ENCODE measurements around the gene TC2N. TPM values are rescaled to one million over a fixed set of nuclear protein-coding genes. Genes with fewer than 3 reads are reported as not detected.

Gene TC2N
- total RNA-seq, 2 donors from 2014 or later, result 37.2 to 75.8 TPM

GRCh38 chr14:91751719-91752118, 115.6 kb downstream of the TC2N start:
- Histone ChIP-seq H3K27ac (no peak overlapping the region), H3K27me3 (replicated peaks; ENCODE audit: insufficient read depth) (no peaks in the 10 kb centered on the region), H3K9me3 (no peaks in the 10 kb centered on the region), H3K36me3 (no peaks in the 10 kb centered on the region), H3K4me1 (replicated peaks) (no peaks in the 10 kb centered on the region), H3K4me3 (no peak overlapping the region)
- DNase-seq (ENCODE audit: low spot score), result no peak
- TF ChIP-seq CTCF (IDR thresholded peaks at IDR 0.05) (no peak), POLR2AphosphoS5 (IDR thresholded peaks at IDR 0.05) (no peak), POLR2A (IDR thresholded peaks at IDR 0.05) (no peak)
- intact Hi-C loops (cut with DNase I), result no loop called here
- 97% methylated on average over 2 of the region's 2 CpGs for WGBS

GRCh38 chr14:91750634-91751198, 116.6 kb downstream of the TC2N start:
- DNase-seq (ENCODE audit: low spot score), result no peak
- TF ChIP-seq CTCF (IDR thresholded peaks at IDR 0.05) (no peak), POLR2AphosphoS5 (IDR thresholded peaks at IDR 0.05) (no peak), POLR2A (IDR thresholded peaks at IDR 0.05) (no peak)
- no peak overlapping the region for H3K27ac ChIP-seq
- 88% methylated on average over 3 of the region's 3 CpGs for WGBS
- H3K36me3 ChIP-seq, result no peaks in the 10 kb centered on the region
- intact Hi-C loops (cut with DNase I), result no loop called here
- H3K4me1 ChIP-seq (replicated peaks), result no peaks in the 10 kb centered on the region
- no peak overlapping the region for H3K4me3 ChIP-seq
- H3K27me3 ChIP-seq (replicated peaks; ENCODE audit: insufficient read depth), result no peaks in the 10 kb centered on the region
- no peaks in the 10 kb centered on the region for H3K9me3 ChIP-seq

- 33% methylated on average over 2 of the region's 2 CpGs for WGBS
- intact Hi-C loops (cut with DNase I), result no loop called here
Measured at GRCh38 chr14:91749868-91750267, 117.5 kb downstream of the TC2N start.

GRCh38 chr14:91748049-91748448, 119.3 kb downstream of the TC2N start:
- Histone ChIP-seq H3K27me3 (replicated peaks; ENCODE audit: insufficient read depth) (no peaks in the 10 kb centered on the region), H3K27ac (no peak overlapping the region), H3K36me3 (no peaks in the 10 kb centered on the region), H3K9me3 (no peaks in the 10 kb centered on the region), H3K4me3 (no peak overlapping the region), H3K4me1 (replicated peaks) (no peaks in the 10 kb centered on the region)
- no peak for DNase-seq (ENCODE audit: low spot score)
- TF ChIP-seq CTCF (IDR thresholded peaks at IDR 0.05), result no peak
- no peak for TF ChIP-seq POLR2A (IDR thresholded peaks at IDR 0.05)
- TF ChIP-seq POLR2AphosphoS5 (IDR thresholded peaks at IDR 0.05), result no peak
- 96% methylated on average over 2 of the region's 2 CpGs for WGBS
- intact Hi-C loops (cut with DNase I), result no loop called here

More at GRCh38 chr14:91749868-91750267, 117.5 kb downstream of the TC2N start:
- no peaks in the 10 kb centered on the region for H3K27me3 ChIP-seq (replicated peaks; ENCODE audit: insufficient read depth)
- no peaks in the 10 kb centered on the region for H3K36me3 ChIP-seq
- H3K4me3 ChIP-seq, result no peak overlapping the region
- H3K27ac ChIP-seq, result no peak overlapping the region
- TF ChIP-seq POLR2A (IDR thresholded peaks at IDR 0.05) (no peak), CTCF (IDR thresholded peaks at IDR 0.05) (no peak), POLR2AphosphoS5 (IDR thresholded peaks at IDR 0.05) (no peak)
- H3K4me1 ChIP-seq (replicated peaks), result no peaks in the 10 kb centered on the region
- no peak for DNase-seq (ENCODE audit: low spot score)
- H3K9me3 ChIP-seq, result no peaks in the 10 kb centered on the region

GRCh38 chr14:91745344-91745743, 122.0 kb downstream of the TC2N start:
- no peak for DNase-seq (ENCODE audit: low spot score)
- no peak overlapping the region for H3K27ac ChIP-seq
- TF ChIP-seq POLR2AphosphoS5 (IDR thresholded peaks at IDR 0.05) (no peak), POLR2A (IDR thresholded peaks at IDR 0.05) (no peak), CTCF (IDR thresholded peaks at IDR 0.05) (no peak)

More at GRCh38 chr14:91745344-91745743, 122.0 kb downstream of the TC2N start:
- H3K36me3 ChIP-seq, result no peaks in the 10 kb centered on the region
- H3K27me3 ChIP-seq (replicated peaks; ENCODE audit: insufficient read depth), result no peaks in the 10 kb centered on the region
- no peaks in the 10 kb centered on the region for H3K4me1 ChIP-seq (replicated peaks)
- 87% methylated on average over 1 of the region's 1 CpG for WGBS
- intact Hi-C loops (cut with DNase I), result no loop called here
- H3K4me3 ChIP-seq, result no peak overlapping the region
- H3K9me3 ChIP-seq, result no peaks in the 10 kb centered on the region

All from prostate gland (tissue), 2 donors.